H1 (cell line): ENCODE measurements around the gene ZNF618. TPM values are rescaled to one million over a fixed set of nuclear protein-coding genes. Genes with fewer than 3 reads are reported as not detected.

ENCODE experiments used
- CTCF ChIA-PET: fragments of 300-600 bp; sonication (Branson Sonifier 250); formaldehyde crosslinking; loops from one replicate; lab custom pipeline; 2021; ENCODE audit not compliant: partially characterized antibody; lab: Charles Lee
- POLR2A ChIA-PET: fragments of 300-600 bp; sonication (Branson Sonifier 250); formaldehyde crosslinking; loops from one replicate; lab custom pipeline; 2021; ENCODE audit warnings: inconsistent platforms; ENCODE audit not compliant: partially characterized antibody; lab: Charles Lee
- DNase-seq, 2 experiments: peaks; one replicate each; pipeline versions ENCODE4 v3.0.0 to v3.0.0-alpha.2; 2010 to 2022; ENCODE audit warnings: low spot score in 2 of 2, low read depth in 1 of 2, mixed read lengths in 1 of 2
- FAIRE-seq: peaks from 2 replicates; lab custom pipeline; 2011; peaks lifted over from hg19 to GRCh38; lab: Jason Lieb, UNC
- H2AFZ ChIP-seq: 2 replicates; pipeline ENCODE4 v1.8.1; 2012; ENCODE audit warnings: low read length, inconsistent platforms
- H2AK5ac ChIP-seq: 2 replicates; pipeline ENCODE4 v1.6.1; 2013; ENCODE audit warnings: low read depth, low read length
- H2BK120ac ChIP-seq: replicated peaks from 2 replicates; pipeline ENCODE3; 2013; ENCODE audit warnings: low read depth, low read length, inconsistent platforms
- H2BK12ac ChIP-seq: 2 replicates; pipeline ENCODE4 v1.6.1; 2013; ENCODE audit warnings: low read depth, low read length
- H2BK15ac ChIP-seq: 2 replicates; pipeline ENCODE4 v1.6.1; 2013; ENCODE audit warnings: low read length
- H2BK20ac ChIP-seq: 2 replicates; pipeline ENCODE4 v1.6.1; 2013; ENCODE audit warnings: low read length
- H2BK5ac ChIP-seq: 2 replicates; pipeline ENCODE4 v1.6.1; 2013; ENCODE audit warnings: low read depth, low read length
- H3K14ac ChIP-seq: 2 replicates; pipeline ENCODE4 v1.6.1; 2013; ENCODE audit warnings: inconsistent platforms; ENCODE audit not compliant: insufficient read length
- H3K18ac ChIP-seq: 2 replicates; pipeline ENCODE4 v1.6.1; 2013; ENCODE audit warnings: low read length; ENCODE audit errors: extremely low read depth
- H3K23ac ChIP-seq: 2 replicates; pipeline ENCODE4 v1.6.1; 2013; ENCODE audit warnings: inconsistent platforms; ENCODE audit not compliant: insufficient read length
- H3K23me2 ChIP-seq: 2 replicates; pipeline ENCODE4 v1.6.1; 2013; ENCODE audit warnings: low read depth, low read length
- H3K27ac ChIP-seq: 2 replicates; pipeline ENCODE4 v1.6.1; 2011; ENCODE audit warnings: low read depth, low read length, inconsistent platforms
- H3K27me3 ChIP-seq, 4 experiments: replicated peaks in 1 of 4; 1 replicate in 1 of 4; 2 replicates in 3 of 4; pipeline versions ENCODE4 v1.6.1 to v1.8.1; 2011 to 2013; ENCODE audit warnings: low read length in 3 of 4, mild to moderate bottlenecking in 3 of 4, inconsistent platforms in 2 of 4, mixed read lengths in 2 of 4, moderate library complexity in 1 of 4; ENCODE audit not compliant: control insufficient read depth in 3 of 4, insufficient read depth in 3 of 4; ENCODE audit errors: extremely low read depth in 1 of 4
- H3K36me3 ChIP-seq, 4 experiments: 2 replicates each; pipeline versions ENCODE4 v1.6.1 to v1.8.1; 2011 to 2013; ENCODE audit warnings: mild to moderate bottlenecking in 4 of 4, low read length in 3 of 4, moderate library complexity in 2 of 4, control low read depth in 1 of 4, inconsistent platforms in 1 of 4; ENCODE audit not compliant: insufficient read depth in 4 of 4, control insufficient read depth in 2 of 4
- H3K4ac ChIP-seq: replicated peaks from 2 replicates; pipeline ENCODE3; 2013; ENCODE audit warnings: low read length, low read depth, mixed read lengths, inconsistent platforms; ENCODE audit not compliant: insufficient read length
- H3K4me1 ChIP-seq, 4 experiments: replicated peaks in 1 of 4; 1 replicate in 1 of 4; 2 replicates in 3 of 4; pipeline versions ENCODE4 v1.6.1 to v1.8.1; 2011 to 2013; ENCODE audit warnings: low read length in 3 of 4, inconsistent platforms in 2 of 4, mixed read lengths in 1 of 4; ENCODE audit not compliant: insufficient read depth in 4 of 4, control insufficient read depth in 3 of 4
- H3K4me2 ChIP-seq, 2 experiments: 2 replicates each; pipeline versions ENCODE4 v1.6.1 to v1.8.1; 2011 to 2013; ENCODE audit warnings: low read depth in 2 of 2, low read length in 2 of 2, control low read depth in 1 of 2, inconsistent platforms in 1 of 2, mild to moderate bottlenecking in 1 of 2; ENCODE audit not compliant: insufficient read depth in 1 of 2
- H3K4me3 ChIP-seq, 4 experiments: fragments of 200-600, 300-600 bp in 1 of 4; sonication (generic), shearing (Covaris generic), sonication (Bioruptor Twin) in 1 of 4; 2 replicates each; pipeline versions ENCODE4 v1.5.1 to v1.8.1; 2011 to 2016; ENCODE audit warnings: low read length in 4 of 4, low read depth in 3 of 4, control low read depth in 2 of 4, inconsistent platforms in 2 of 4, mild to moderate bottlenecking in 2 of 4, mixed read lengths in 1 of 4, moderate library complexity in 1 of 4; ENCODE audit not compliant: insufficient read depth in 2 of 4; ENCODE audit errors: extremely low read depth in 1 of 4
- H3K56ac ChIP-seq: replicated peaks from 2 replicates; pipeline ENCODE3; 2013; ENCODE audit warnings: low read depth, mild to moderate bottlenecking, mixed read lengths, low read length, inconsistent platforms; ENCODE audit not compliant: insufficient read length
- H3K79me1 ChIP-seq: 2 replicates; pipeline ENCODE4 v1.6.1; 2013; ENCODE audit warnings: low read depth, low read length, control low read depth
- H3K79me2 ChIP-seq, 2 experiments: 2 replicates each; pipeline versions ENCODE4 v1.6.1 to v1.8.1; 2012 to 2013; ENCODE audit warnings: low read length in 2 of 2, mild to moderate bottlenecking in 2 of 2, inconsistent platforms in 1 of 2; ENCODE audit not compliant: insufficient read depth in 2 of 2, control insufficient read depth in 1 of 2
- H3K9ac ChIP-seq, 4 experiments: replicated peaks in 1 of 4; 1 replicate in 1 of 4; 2 replicates in 3 of 4; pipeline versions ENCODE4 v1.6.1 to v1.8.1; 2011 to 2013; ENCODE audit warnings: low read depth in 3 of 4, low read length in 3 of 4, control low read depth in 2 of 4, mild to moderate bottlenecking in 2 of 4, moderate library complexity in 2 of 4, inconsistent platforms in 1 of 4; ENCODE audit errors: extremely low read depth in 1 of 4
- H3K9me3 ChIP-seq, 2 experiments: 2 replicates each; pipeline versions ENCODE4 v1.6.1 to v1.8.1; 2012 to 2013; ENCODE audit warnings: mild to moderate bottlenecking in 2 of 2, moderate library complexity in 2 of 2, control low read depth in 1 of 2, inconsistent platforms in 1 of 2, low read depth in 1 of 2, low read length in 1 of 2, mixed read lengths in 1 of 2; ENCODE audit not compliant: insufficient read depth in 2 of 2
- H4K20me1 ChIP-seq, 2 experiments: replicated peaks in 1 of 2; 2 replicates each; pipeline versions ENCODE3 to v1.8.1; 2011 to 2013; ENCODE audit warnings: inconsistent platforms in 2 of 2, low read length in 2 of 2, mild to moderate bottlenecking in 1 of 2; ENCODE audit not compliant: insufficient read depth in 2 of 2, control insufficient read depth in 1 of 2
- H4K5ac ChIP-seq: 2 replicates; pipeline ENCODE4 v1.6.1; 2013; ENCODE audit warnings: low read length, low read depth, mixed read lengths, inconsistent platforms; ENCODE audit not compliant: insufficient read length
- H4K8ac ChIP-seq: 2 replicates; pipeline ENCODE4 v1.8.0; 2013; ENCODE audit warnings: mild to moderate bottlenecking, moderate library complexity, low read length, inconsistent platforms; ENCODE audit not compliant: insufficient read depth; ENCODE audit errors: extremely low read depth
- H4K91ac ChIP-seq: replicated peaks from 2 replicates; pipeline ENCODE3; 2013; ENCODE audit warnings: low read length, mixed read lengths, inconsistent platforms; ENCODE audit not compliant: insufficient read length
- ASH2L ChIP-seq: fragments of 200-600, 300-600 bp; sonication (generic); IDR thresholded peaks from one replicate; pipeline ENCODE4 v1.7.1; 2017; ENCODE audit warnings: low read length
- EGR1 ChIP-seq: IDR thresholded peaks from 2 replicates; pipeline ENCODE4 v1.6.1; 2011; ENCODE audit warnings: low read depth, low read length, borderline replicate concordance
- FOSL1 ChIP-seq: IDR thresholded peaks from 2 replicates; pipeline ENCODE4 v1.6.1; 2011; ENCODE audit warnings: mild to moderate bottlenecking, low read depth, low read length, moderate library complexity; ENCODE audit not compliant: insufficient read depth
- GTF2F1 ChIP-seq: IDR thresholded peaks from 2 replicates; pipeline ENCODE4 v1.6.1; 2012; ENCODE audit warnings: low read depth, low read length, improper control_type of control experiment, borderline replicate concordance
- HDAC6 ChIP-seq: IDR thresholded peaks from one replicate; pipeline ENCODE4 v1.7.1; 2012; ENCODE audit warnings: low read depth, mild to moderate bottlenecking, inconsistent platforms, low read length, moderate library complexity
- RFX5 ChIP-seq: IDR thresholded peaks from 2 replicates; pipeline ENCODE4 v1.6.1; 2011; ENCODE audit warnings: low read depth, low read length, improper control_type of control experiment, borderline replicate concordance
- SIX5 ChIP-seq: IDR thresholded peaks from 2 replicates; pipeline ENCODE4 v1.6.1; 2011; ENCODE audit warnings: mild to moderate bottlenecking, low read depth, low read length
- WGBS, 2 experiments: shearing (Covaris generic) in 1 of 2; methylation state at CpG; one replicate each; pipeline versions ENCODE4 v1.1.6 to v1.1.7; 2013 to 2015; ENCODE audit warnings: low lambda C conversion rate in 2 of 2, mixed read lengths in 2 of 2, inconsistent platforms in 1 of 2, low coverage in 1 of 2, missing lambda C conversion rate in 1 of 2; ENCODE audit not compliant: insufficient replicate concordance in 2 of 2, insufficient coverage in 1 of 2, insufficient read length in 1 of 2; ENCODE audit errors: extremely low coverage in 1 of 2, missing lambda C conversion rate in 1 of 2; 5-methylcytosine and 5-hydroxymethylcytosine counted together
- polyA plus RNA-seq, 7 experiments: library from polyadenylated mRNA; depleted of rRNA in 3 of 7; stranded (reverse) in 5 of 7; unstranded in 2 of 7; fragments of >200 nt in 5 of 7; fragments of 200-250 nt in 2 of 7; gene quantifications; 1 replicate in 5 of 7; 2 replicates in 1 of 7; 4 replicates in 1 of 7; pipeline versions ENCODE4 v1.2.1 to v1.2.3, GENCODE V29; 2011 to 2013; ENCODE audit warnings: missing spikeins in 2 of 7, mixed read lengths in 2 of 7
- total RNA-seq: library from RNA; stranded (reverse); fragmentation: NEBNext Ultra II Directional; extraction: Animal tissue kit (Norgen Biotek cat#: 25700); gene quantifications from 2 replicates; pipeline ENCODE4 v1.2.1, GENCODE V29; 2021
- TF ChIP-seq, protein P1 (sequence below): IDR thresholded peaks from 2 replicates; pipeline ENCODE4 v1.6.1; 2012; ENCODE audit warnings: inconsistent platforms

Gene ZNF618
- total and polyA plus RNA-seq, 2 of the 8 experiments (the other 6 are each of a cell fraction or from before 2014, with no cell fraction given): 9.6 to 28.5 TPM

DNA sequence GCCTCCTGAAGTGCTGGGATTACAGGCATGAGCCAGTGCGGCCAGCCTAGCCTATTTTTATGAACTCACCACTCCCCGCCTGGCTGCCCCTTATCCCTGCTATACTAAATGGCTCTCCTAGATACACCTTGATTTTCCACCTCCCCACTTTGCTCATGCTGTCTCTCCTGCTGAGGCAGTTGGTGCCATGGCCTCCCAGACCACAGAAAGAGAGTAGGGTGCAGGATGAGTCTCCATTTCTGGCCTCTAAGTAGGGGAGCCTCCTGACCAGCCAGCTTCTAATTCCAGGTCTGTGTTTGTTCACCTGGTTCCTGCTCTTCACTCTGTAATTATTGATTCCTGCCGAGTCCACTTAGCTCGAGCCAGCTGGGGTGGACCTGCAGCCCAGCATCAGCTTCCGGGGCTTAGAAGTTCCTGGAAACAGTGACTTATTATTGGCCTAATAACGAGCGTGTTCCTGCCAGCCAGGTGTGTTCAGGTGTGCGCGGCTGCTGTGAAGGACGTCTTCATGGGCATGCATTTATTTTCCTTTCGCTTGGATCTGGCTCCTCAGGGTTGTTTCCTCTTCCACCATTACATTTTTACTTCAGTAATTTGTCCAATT is 34.0 kb downstream of the ZNF618 start:
- H3K23ac ChIP-seq: no peak overlapping the region
- no peak overlapping the region for H4K8ac ChIP-seq
- H3K23me2 ChIP-seq: no peaks in the 10 kb centered on the region
- H3K4me3 ChIP-seq: no peak overlapping the region
- H3K14ac ChIP-seq: no peak overlapping the region
- no peak overlapping the region for H2BK15ac ChIP-seq
- POLR2A ChIA-PET: interaction anchor here (1.5 to 2.0 kb wide), 2 partner anchors 9 to 18 kb away, joined by 3 to 6 read pairs; no protein-coding TSS in a partner anchor
- H3K4me1 ChIP-seq: peaks cover 0 to 7% (median 2%) of the 10 kb centered on the region in 4 experiments; a peak in 2 of 7 replicates
- CTCF ChIA-PET: interaction anchor here (0.6 kb wide), 1 partner anchor 256 kb away, joined by 3 read pairs; no protein-coding TSS in a partner anchor
- 94% methylated on average over 11 of the region's 11 CpGs; no CpG with 5 or more reads in 1 of the 2 experiments for WGBS, 2 experiments
- TF ChIP-seq EGR1 (no peak), ASH2L (no peak), FOSL1 (no peak), GTF2F1 (no peak), RFX5 (no peak), HDAC6 (no peak), SIX5 (no peak)
- TF ChIP-seq, protein P1, sequence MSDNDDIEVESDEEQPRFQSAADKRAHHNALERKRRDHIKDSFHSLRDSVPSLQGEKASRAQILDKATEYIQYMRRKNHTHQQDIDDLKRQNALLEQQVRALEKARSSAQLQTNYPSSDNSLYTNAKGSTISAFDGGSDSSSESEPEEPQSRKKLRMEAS: no peak
- FAIRE-seq (no peak), DNase-seq (peak in 1 of 2 experiments; percentile 38)
- no peak overlapping the region for H3K9ac ChIP-seq
- H4K20me1 ChIP-seq: peaks cover 0 to 2% of the 10 kb centered on the region in 2 experiments
- H3K79me2 ChIP-seq: peaks cover 0 to 30% of the 10 kb centered on the region in 2 experiments; a peak in 1 of 4 replicates
- H3K27me3 ChIP-seq: no peaks in the 10 kb centered on the region
- H3K18ac ChIP-seq: no peak overlapping the region
- H2BK20ac ChIP-seq: no peak overlapping the region
- H3K27ac ChIP-seq: no peak overlapping the region
- H3K4me2 ChIP-seq: no peak overlapping the region
- no peak overlapping the region for H3K56ac ChIP-seq
- H2AK5ac ChIP-seq: 0 out of 2 replicates have a peak overlapping the region, but pooled peaks have one; percentile 53
- no peak overlapping the region for H4K91ac ChIP-seq
- no peak overlapping the region for H4K5ac ChIP-seq
- no peak overlapping the region for H2BK12ac ChIP-seq
- no peaks in the 10 kb centered on the region for H3K36me3 ChIP-seq
- no peak overlapping the region for H2BK120ac ChIP-seq
- H2AFZ ChIP-seq: no peak overlapping the region
- H3K9me3 ChIP-seq: no peaks in the 10 kb centered on the region
- no peak overlapping the region for H2BK5ac ChIP-seq
- peaks cover 11% of the 10 kb centered on the region; the same call in 1 of the 2 replicates for H3K79me1 ChIP-seq
- no peak overlapping the region for H3K4ac ChIP-seq
